Right renal cortex interstitium (tissue), 3 donors: ENCODE results near the gene PDCD7. TPM values are rescaled to one million over a fixed set of nuclear protein-coding genes. Genes with fewer than 3 reads are reported as not detected.
"Not testable (repeated sequence)": the region's sequence is repeated elsewhere in the genome, so short reads cannot be mapped to it uniquely, and the experiment has no call there.

ENCODE experiments used
- DNase-seq, 3 donors: peaks; one replicate each; pipeline ENCODE4 v3.0.0-alpha.2; 2013; ENCODE audit warnings: low read depth in 3 of 3, low spot score in 2 of 3
- polyA plus RNA-seq, 3 donors: library from polyadenylated mRNA; unstranded; fragments of 120-200 nt; gene quantifications; one replicate each; pipeline ENCODE4 v1.2.1, GENCODE V29; 2013; ENCODE audit not compliant: insufficient read length in 3 of 3

The PDCD7 gene
- polyA plus RNA-seq, 3 donors: 30.1 to 34.4 (median 31.9) TPM

DNA sequence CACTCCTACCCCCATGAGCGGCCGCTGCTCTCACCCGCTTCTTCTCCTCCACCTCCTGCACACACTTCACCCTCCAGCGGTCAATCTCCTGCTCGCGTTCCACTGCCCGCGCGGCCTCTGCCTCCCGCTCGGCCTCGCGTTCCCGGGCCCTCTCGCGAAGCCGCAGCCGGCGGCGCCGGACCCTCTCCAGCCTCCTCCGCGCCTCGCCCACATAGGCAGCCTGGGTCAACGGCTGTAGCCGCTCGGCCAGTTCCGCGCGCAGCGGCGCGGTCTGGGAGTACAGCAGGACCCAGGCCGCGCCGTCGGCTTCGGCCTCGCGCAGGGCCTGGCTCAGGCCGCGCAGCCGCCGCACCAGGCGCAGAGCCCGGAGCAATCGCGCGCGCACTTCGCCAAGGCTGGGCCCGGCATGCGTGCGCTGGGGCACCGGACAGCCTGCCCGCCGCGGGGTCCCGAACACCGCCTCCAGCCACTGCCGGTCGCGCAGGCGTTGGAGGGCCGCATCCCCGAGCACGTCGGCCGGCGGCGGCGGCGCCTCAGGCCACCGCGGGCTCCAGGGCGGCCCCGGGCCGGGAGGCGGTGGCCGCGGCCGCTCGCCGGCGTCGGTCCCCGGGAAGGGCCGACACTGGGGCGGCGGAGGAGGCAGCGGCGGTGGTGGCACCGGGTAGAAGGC lies 595 bp downstream of the PDCD7 start:
- DNase-seq: peak in 2 of 3 donors; percentile 27

DNA sequence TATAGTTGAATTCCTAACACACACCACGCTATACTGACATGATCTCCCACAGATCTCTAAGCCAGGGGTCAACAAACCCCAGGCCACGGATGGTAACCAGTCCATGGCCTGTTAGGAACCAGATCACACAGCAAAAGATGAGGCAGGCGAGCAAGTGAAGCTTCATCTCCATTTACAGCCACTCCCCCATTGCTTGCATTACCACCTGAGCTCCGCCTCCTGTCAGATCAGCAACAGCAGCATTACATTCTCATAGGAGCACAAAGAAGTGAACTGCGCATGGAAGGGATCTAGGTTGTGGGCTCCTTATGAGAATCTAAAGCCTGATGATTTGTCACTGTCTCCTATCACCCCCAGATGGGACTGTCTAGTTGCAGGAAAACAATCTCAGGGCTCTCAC lies 2.7 kb downstream of the PDCD7 start:
- DNase-seq: no peak

DNA sequence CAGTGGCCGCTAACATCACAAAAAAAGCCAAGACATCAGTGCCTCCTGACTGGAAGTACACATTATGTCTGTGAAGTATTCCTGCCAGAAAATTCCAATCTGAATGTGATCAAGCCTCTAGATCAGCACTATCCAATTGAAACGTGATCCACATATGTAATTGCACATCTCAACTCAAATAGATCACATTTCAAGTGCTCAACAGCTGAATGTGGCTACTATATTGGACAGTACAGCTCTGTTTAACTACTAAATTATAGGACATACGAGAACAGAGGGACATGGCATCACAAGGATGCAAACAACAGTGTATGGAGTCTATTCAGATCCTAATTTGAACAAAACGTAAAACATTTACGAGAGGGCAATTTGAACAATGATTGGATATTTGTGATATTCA lies 18.1 kb downstream of the PDCD7 start:
- DNase-seq: no peak

DNA sequence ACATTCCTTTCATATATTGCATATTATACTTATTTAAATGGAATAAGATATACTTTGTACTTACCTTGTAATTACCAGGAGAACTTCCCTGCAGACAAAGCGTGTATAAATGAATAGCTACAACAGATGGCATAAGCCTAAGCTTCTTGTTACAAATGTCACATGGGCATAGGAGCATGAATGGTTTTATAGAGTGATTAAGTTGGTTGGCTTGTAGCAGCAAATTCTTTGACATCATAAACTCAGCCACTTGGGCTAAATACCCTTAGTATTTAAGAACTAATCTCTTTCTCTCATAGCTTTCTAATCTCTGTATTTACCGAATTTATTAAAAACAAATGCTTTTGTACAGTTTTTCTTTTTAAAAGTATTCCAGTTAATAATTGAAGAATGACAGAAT lies 18.5 kb downstream of the PDCD7 start, which contains the start of gene UBAP1L:
Gene UBAP1L, minus strand, starts transcription at position 115 of the 400 bp plus-strand sequence. CDS start 8,985 bp downstream, outside the sequence.
- DNase-seq: no peak

DNA sequence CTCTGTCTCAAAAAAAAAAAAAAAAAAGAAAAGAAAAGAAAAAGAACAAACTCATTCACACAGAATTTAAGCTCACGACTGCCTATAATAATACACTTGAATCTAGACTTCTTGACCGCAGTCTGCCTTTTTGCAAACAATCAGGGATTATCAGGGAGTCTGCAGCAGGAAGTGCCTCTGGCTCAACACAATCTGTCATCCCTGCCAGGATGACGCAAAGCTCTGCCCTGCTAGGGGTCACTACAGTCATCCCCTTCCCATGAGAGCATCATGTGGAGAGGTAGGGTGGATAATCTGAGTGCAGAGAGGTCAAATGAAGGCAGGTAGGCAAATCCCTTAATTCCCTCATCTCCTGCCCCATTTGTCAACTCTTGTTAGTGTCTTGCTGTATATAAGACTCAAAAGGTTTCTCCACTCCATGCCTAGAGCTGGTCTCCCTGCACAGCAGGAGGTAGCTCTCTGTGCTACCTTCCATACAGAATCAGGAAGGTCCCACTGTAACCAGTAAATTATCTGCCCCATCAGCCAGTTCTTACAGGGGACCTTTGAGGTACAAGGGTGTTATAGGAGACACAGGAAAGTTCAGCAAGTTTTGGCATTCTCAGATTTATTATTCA lies 22.8 kb downstream of the PDCD7 start:
- DNase-seq: no peak

DNA sequence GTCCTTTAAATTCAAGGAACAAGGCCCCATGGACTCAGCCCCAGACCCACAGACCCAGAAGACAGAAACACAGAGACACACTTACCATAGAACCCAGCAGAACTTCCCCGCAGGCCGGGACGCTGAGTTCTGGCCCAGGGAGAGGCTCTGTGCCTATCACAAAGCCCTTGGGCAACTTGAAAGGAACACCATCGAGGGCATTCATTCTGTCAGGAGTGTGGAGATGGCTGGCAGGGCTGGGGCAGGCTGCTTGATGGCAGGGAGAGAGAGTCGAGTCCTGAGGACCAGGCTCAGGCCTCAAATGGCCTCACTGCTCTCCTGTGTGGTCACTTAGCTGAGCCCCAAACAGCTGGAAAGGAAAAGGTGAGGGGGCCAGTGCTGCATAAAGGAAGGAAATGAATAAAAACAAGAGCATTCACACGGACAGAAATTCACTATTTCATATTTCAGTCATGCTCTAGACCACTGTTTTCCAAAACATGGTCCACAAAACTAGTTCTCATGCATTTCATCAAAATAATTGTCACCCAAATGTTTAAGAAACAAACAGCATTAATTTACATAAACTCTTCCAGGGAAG lies 27.5 kb downstream of the PDCD7 start:
- no peak for DNase-seq

DNA sequence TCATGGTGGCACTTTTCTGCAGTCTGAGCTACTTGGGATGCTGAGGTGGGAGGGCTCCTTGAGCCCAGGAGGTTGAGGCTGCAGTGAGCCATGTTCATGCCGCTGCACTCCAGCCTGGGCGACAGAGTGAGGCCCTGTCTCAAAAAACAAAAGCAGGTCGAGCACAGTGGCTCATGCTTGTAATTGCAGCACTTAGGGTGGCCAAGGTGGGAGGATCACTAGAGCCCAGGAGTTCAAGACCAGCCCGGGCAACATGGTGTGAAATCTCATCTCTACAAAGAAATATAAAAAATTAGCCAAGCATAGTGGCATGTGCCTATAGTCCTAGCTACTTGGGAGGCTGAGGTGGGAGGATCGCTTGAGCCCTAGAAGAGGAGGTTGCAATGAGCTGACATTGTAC lies 28.6 kb downstream of the PDCD7 start:
- DNase-seq: no peak

DNA sequence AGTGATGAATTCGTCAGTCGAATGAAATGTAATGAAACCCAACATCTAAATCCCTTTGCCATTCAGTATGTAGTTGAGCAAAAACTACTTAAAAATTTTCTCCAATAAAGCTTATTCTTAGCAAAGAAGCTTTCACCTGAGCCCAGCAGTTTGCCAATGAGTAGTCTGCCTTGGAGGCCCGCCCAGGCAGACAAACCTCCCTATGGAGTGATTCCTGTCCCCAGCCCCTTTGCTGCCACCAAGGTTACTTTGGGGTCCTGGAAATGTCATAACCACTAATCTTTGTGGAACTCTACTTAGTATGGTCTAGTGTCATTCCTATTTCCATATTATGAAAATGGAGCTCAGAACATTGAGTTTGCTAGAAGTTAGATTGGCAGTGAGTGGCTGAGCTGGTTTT lies 30.7 kb downstream of the PDCD7 start:
- no peak for DNase-seq

DNA sequence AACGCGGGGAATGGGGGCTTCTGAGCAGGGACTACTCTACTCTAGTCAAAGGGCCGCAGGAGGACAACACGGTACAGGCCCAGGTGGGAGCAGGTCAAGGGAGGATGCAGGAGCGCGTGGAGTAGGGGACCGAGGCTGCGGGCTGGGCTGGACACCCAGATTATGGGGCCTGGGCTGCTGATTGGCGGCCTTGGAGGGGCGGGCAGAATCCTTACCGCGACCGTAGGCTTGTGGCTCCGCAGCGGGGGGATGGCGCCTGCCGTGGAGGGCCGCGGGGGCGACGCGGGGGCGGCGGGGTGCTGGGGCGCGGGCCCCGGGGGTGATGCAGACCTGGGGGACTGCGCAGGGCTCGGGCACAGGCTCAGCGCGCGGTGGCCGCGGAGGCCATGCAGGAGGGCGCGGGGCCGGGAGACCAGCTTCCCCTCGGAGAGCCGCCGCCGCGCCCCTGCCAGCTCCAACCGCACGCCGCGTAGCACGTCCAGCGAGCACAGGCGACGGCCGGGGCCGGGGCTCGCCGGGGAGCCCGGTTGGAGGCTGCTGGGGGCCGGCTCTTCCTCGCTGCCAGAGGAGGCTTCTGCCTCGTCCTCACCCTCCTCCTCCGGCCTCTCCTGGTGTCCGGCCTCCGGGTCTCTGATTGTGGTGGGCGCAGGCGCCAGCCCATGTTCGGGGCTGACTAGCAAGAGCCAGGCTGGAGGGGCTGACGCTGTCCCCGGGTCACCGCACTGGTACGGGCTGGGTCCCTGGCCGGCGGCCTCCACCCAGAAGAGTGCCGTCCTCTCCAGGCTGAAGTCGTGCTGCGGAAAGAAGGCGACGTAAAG lies 31.5 kb downstream of the PDCD7 start:
- DNase-seq: no peak

DNA sequence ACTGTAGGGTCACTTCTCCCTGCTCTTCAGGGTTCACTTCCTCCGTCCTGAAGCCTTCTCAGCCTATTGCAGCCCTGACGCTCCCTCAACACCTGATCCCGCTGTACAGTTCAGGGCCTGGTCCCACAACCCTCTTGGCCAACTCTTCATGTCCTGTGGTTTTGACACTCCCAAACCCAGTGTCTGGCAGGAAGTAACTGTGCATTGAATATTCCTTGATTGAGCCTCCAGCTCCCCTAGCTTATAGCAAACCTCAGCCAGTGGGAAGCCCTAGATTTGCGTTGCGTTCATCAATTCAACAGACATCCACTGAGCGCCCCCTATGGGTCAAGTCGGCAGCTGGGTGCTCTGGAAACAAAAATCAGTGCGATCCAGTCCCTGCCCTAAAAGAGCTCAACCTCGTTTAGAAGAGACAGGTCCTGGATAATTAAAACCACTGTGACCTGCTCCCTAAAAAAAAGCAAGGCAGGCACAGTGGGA lies 32.2 kb downstream of the PDCD7 start:
- peak; percentile 72 to 76 (median 74) for DNase-seq

DNA sequence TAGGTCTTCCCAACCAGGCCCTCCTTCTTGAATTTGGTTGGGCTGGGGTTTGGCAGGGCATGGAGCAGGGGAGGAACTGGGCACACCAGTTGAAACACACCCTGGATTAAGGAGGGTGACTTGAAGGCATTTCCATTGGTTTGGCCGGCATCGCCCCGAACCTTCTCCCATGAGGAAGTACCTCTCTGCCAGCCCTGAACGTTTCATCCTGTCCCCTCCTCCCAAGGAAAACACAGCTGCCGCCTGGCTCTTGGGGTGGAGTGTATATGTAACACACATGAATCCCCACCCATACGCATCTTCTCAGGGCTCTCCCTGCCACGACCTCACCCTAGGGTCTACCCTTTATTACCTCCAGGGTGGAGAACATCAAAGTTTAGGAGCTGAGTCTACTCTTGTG lies 33.2 kb downstream of the PDCD7 start:
- no peak for DNase-seq

DNA sequence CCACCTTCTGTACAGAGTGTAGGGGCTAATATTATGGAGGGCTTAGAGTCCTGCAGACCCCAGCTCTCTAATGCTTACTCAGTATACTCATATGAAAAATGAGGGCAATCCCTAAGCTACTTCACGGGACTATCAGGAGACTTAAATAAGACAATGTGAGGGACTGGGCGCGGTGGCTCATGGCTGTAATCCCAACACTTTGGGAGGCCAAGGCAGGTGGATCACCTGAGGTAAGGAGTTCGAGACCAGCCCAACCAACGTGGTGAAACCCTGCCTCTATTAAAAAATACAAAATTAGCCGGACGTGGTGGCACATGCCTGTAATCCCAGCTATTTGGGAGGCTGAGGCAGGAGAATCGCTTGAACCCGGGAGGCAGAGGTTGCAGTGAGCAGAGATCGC lies 33.8 kb downstream of the PDCD7 start:
- DNase-seq: not testable (repeated sequence)

DNA sequence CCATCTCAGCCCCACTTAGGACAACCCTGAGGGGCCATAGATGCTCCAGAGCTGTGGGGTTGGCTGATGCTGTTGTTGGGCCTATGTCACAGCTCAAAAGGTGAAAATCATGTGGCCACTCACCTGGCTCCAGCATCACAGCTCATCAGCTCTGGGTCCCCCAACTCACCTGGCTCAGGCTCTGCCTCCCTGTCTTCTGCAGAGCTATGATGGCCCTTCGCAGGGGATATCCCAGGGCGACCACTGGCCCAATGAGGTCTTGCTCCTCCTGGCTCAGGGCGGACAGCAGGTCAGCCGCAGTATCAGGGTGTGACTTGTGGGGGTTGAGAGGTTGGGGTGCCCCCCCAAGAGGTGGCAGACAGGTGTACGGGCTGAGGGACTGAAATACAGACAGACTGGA lies 34.3 kb downstream of the PDCD7 start:
- DNase-seq: no peak

DNA sequence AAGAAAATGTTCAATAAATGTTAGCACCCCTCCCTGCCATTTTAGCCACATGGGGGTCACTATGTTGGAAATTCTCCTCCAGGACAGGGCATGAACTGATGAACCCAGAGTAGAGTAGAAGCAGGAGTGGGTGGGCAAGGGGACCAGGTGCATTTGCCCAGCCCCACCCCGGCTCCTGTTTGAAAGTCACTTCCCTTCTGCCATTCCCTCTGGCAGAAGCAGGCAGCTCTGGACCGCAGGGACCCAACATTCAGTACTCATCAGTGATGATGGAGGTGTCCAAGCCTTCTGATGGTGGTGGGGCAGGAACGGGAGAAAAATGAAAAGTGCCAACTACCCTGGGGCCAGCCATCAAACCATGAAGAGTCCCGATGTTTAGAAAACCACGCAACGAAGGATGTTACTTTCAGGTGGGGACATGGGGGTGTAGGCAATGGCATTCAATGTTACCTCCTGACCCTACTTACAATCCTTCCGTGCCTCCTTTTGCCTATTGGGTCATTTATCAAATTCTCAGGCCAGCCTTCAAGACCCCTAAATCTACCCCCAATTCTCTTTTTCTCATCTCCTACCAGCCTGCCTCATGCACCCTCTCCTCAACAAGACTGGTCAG lies 35.9 kb downstream of the PDCD7 start:
- DNase-seq: no peak

DNA sequence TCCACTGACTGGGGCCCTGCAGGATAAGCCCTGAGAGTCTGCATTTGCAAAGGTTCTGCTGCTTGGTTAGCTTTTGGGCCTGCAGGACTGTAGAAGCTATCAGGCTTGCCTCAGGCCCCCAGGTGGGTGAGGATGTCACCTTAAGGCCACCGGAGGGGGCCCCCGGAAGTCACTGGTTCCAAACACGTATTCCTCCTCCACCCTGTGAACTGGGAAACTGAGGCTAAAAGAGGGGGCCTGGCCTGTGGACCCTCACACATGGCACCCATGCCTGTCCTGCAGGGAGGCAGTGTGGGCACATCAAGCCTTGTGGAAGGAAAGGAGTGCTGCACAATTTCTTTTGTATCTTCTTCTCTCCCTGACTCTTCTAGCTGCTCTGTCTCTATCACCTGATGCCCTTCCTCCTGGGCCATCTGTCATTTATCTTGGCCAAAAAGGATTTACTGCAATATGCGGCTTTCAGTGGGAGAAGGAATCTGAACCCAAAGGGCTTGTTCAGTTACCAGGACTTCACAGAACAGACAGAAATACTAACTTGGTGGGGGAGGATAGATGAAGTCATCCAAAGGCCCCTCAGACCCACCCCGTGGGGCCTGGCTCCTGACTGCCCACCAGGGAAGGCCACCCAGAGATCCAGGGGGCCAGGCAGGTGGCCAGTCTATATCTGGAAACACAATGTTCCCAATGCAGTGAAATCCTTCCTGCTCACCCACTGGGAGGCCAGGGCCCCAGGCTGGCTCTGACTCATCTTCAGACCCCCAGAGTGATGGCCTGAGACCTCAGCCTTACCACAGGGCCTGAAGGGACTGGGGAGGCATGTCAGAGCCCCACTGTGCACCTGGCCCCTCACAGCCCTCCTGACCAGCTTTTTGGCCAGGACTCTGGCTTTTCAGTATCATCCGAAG lies 36.9 kb downstream of the PDCD7 start:
- no peak for DNase-seq

DNA sequence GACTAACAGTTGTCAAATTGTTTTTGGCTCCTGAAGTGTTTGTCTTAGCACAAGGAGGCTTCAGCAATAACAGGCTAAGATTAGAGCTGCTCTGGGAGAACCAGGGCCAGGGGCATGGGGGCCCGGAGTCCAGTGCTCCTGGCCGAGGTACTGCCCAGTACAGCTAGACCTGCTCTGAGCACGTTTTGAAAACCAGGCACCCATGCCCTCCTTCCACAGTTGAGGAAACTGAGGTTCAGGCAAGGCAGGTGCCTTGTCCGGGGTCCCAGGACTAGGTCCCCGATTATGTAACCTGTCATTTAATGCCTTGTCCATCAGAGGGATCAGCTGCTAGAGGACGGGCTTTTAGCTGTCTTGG lies 37.9 kb downstream of the PDCD7 start:
- DNase-seq: no peak

DNA sequence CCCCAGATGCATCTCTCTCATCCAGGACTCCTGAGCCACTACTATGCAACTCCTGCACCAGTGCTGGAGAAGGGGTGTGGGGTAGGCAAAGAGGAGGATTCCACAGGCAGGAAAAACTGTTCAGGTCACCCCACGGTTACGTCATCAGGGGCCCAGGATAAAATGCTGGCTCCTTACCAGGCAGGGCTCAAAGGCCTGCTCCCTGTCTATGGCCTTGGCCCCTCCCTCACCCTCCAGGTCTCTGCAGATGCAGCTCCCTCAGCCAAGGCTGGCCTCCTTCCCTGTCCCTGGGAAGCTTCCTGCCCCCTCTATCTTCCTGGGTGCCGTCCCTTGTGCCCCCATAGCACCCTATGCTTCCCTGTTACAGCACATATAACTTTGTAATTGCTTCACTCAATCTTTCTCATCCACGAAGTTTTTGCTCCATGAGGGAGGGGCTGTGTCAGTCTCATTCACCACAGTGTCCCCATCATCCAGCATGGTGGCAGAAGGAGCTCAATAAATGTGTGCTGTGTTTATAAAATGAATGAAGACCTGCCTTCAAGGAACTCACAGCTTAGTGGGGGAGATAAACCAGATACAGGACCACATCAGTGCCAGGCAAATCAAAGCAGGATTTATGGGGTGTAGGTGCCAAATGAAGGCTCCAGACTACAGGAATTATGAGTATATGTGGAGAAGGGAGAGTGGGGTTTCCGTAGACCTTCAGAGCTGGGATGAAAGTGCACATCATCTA lies 38.4 kb downstream of the PDCD7 start:
- no peak for DNase-seq

DNA sequence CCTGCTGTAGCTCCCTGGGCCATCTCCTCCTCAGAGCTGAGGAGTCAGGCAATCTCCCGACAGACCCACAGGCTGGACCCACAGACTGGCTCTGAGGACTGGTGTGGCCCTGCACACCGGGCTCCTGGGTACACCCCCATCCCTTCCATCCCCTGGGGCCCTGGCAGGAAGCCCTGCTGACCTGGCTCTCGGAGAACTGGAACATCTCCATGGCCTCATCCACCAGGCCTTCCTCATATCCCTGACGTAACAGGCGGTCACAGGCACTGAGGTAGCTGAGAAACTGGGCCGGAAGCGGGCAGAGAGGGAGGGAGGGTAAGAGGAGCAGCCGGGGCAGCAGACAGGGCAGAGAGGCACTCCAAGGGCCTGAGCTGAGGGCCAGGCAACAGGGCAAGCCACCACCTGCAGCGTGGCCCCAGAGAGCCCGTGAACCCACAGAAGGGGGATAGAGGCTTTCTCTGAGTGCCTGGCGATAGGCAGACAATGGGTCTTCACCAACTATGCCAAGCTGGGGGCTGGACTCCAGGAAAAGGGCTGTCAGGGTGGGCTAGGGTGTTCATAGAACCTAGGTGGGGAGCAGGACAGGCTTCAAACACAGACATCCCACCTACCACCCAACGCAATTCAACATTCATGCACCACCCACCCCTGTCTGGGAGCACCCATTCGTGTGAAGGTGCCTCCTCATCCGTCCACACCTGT lies 39.2 kb downstream of the PDCD7 start:
- no peak for DNase-seq

DNA sequence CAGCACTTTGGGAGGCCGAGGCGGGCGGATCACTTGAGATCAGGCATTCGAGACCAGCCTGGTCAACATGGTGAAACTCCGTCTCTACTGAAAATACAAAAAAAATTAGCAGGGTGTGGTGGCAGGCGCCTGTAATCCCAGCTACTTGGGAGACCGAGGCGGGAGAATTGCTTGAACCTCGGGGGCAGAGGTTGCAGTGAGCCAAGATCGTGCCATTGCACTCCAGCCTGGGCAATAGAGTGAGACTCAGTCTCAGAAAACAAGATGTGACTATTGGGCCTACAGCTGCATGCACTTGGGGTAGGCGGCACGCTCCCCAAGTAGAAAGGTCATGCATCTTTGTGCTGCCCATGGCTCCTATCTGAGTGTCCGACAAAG lies 39.8 kb downstream of the PDCD7 start:
- DNase-seq: not testable (repeated sequence)
